HG02588 (cell line): ENCODE measurements around the gene SCYL1.

Source experiments
- ATAC-seq: cut with Tn5 transposase; IDR thresholded peaks from one replicate; pipeline ENCODE4 v1.9.1; 2021; ENCODE audit warnings: mild to moderate bottlenecking, moderate library complexity; ENCODE audit not compliant: unreplicated experiment

Gene SCYL1

GRCh38 chr11:65532388-65533064 lies 7.6 kb downstream of the SCYL1 start:
- ATAC-seq = no peak

GRCh38 chr11:65535102-65535501 lies 10.2 kb downstream of the SCYL1 start:
- ATAC-seq = no peak

GRCh38 chr11:65536412-65537295 lies 11.8 kb downstream of the SCYL1 start:
- no peak for ATAC-seq

- ATAC-seq = no peak
Measured at GRCh38 chr11:65537296-65537597, 12.4 kb downstream of the SCYL1 start.

- ATAC-seq = no peak
Measured at GRCh38 chr11:65537620-65538231, 12.8 kb downstream of the SCYL1 start.

GRCh38 chr11:65538232-65538914 lies 13.5 kb downstream of the SCYL1 start:
- ATAC-seq = no peak

GRCh38 chr11:65538915-65539743 lies 14.2 kb downstream of the SCYL1 start:
- peak; percentile 3 for ATAC-seq

GRCh38 chr11:65539744-65540289 lies 14.9 kb downstream of the SCYL1 start:
- ATAC-seq = peak; percentile 42

- peak; percentile 54 for ATAC-seq
Measured at GRCh38 chr11:65540290-65541092, 15.6 kb downstream of the SCYL1 start.

- ATAC-seq = no peak
Measured at GRCh38 chr11:65541093-65541982, 16.5 kb downstream of the SCYL1 start.

GRCh38 chr11:65542738-65543390 lies 18.0 kb downstream of the SCYL1 start:
- ATAC-seq = no peak

GRCh38 chr11:65545853-65546216 lies 21.0 kb downstream of the SCYL1 start:
- no peak for ATAC-seq

- peak; percentile 67 for ATAC-seq
Measured at GRCh38 chr11:65546217-65546958, 21.5 kb downstream of the SCYL1 start.

- ATAC-seq = no peak
Measured at GRCh38 chr11:65547446-65548125, 22.7 kb downstream of the SCYL1 start.

GRCh38 chr11:65548395-65548794 lies 23.5 kb downstream of the SCYL1 start:
- no peak for ATAC-seq

GRCh38 chr11:65549096-65549495 lies 24.2 kb downstream of the SCYL1 start:
- no peak for ATAC-seq
